Measurements from ENCODE around the gene SNHG17. TPM values are rescaled to one million over a fixed set of nuclear protein-coding genes. Genes with fewer than 3 reads are reported as not detected.

Gene SNHG17
- total and polyA plus RNA-seq, 2 donors (not counting 1 experiment from before 2014, with no cell fraction given) = 49.6 to 78.0 TPM

- ChIA-PET POLR2A (no interaction called here), CTCF (interaction anchor here (6.1 kb wide), 1 partner anchor 16 kb away, joined by 156 read pairs; no protein-coding TSS in a partner anchor)
- Histone ChIP-seq H3K27me3 (replicated peaks in 1 of 4; ENCODE audit: control extremely low read depth in 1 of 4, control insufficient read depth in 3 of 4, insufficient read depth in 4 of 4, low read length in 3 of 4) (no peaks in the 10 kb centered on the region), H3K9ac (ENCODE audit: low read length) (no peak overlapping the region), H4K20me1 (ENCODE audit: control insufficient read depth, insufficient read depth, low read length, poor library complexity, severe bottlenecking) (peaks cover 71% of the 10 kb centered on the region), H3K36me3 (replicated peaks in 1 of 2; ENCODE audit: control extremely low read depth in 1 of 2, control insufficient read depth in 1 of 2, extremely low read depth in 1 of 2, insufficient read depth in 2 of 2, low read length in 1 of 2) (peaks cover 0 to 64% of the 10 kb centered on the region in 2 experiments), H3K4me3 (ENCODE audit: control extremely low read depth in 1 of 5, extremely low read depth in 1 of 5, insufficient read depth in 1 of 5, low read depth in 2 of 5, low read length in 4 of 5) (no peak overlapping the region), H3K27ac (ENCODE audit: low read length in 2 of 2) (no peak overlapping the region), H3K79me2 (ENCODE audit: control insufficient read depth, insufficient read depth, low read length) (peaks cover 44% of the 10 kb centered on the region), H3K4me1 (ENCODE audit: control insufficient read depth in 2 of 2, insufficient read depth in 2 of 2, low read length in 2 of 2) (peaks cover 11 to 13% of the 10 kb centered on the region in 2 donors), H3K4me2 (replicated peaks; ENCODE audit: low read depth, low read length, poor library complexity, severe bottlenecking) (no peak overlapping the region), H2AFZ (ENCODE audit: insufficient read depth, low read depth, low read length, poor library complexity, severe bottlenecking) (no peak overlapping the region), H3K9me3 (ENCODE audit: control extremely low read depth in 1 of 3, control insufficient read depth in 2 of 3, insufficient read depth in 1 of 3, low read length in 2 of 3) (no peaks in the 10 kb centered on the region)
- ATAC-seq (ENCODE audit: low read depth) (no peak), DNase-seq (no peak)
- H3K4me1 Mint-ChIP-seq = peaks cover 27% of the 10 kb centered on the region
- peak overlapping the region; percentile 26 for H3K27ac Mint-ChIP-seq
- no peak overlapping the region for H3K4me3 Mint-ChIP-seq
- no peaks in the 10 kb centered on the region for H3K27me3 Mint-ChIP-seq
- 95% methylated on average over 8 of the region's 8 CpGs for WGBS (ENCODE audit: insufficient coverage)
- H3K9me3 Mint-ChIP-seq (ENCODE audit: insufficient read depth) = no peaks in the 10 kb centered on the region
- intact Hi-C loops (cut with micrococcal nuclease) = no loop called here
- TF ChIP-seq, protein P1, sequence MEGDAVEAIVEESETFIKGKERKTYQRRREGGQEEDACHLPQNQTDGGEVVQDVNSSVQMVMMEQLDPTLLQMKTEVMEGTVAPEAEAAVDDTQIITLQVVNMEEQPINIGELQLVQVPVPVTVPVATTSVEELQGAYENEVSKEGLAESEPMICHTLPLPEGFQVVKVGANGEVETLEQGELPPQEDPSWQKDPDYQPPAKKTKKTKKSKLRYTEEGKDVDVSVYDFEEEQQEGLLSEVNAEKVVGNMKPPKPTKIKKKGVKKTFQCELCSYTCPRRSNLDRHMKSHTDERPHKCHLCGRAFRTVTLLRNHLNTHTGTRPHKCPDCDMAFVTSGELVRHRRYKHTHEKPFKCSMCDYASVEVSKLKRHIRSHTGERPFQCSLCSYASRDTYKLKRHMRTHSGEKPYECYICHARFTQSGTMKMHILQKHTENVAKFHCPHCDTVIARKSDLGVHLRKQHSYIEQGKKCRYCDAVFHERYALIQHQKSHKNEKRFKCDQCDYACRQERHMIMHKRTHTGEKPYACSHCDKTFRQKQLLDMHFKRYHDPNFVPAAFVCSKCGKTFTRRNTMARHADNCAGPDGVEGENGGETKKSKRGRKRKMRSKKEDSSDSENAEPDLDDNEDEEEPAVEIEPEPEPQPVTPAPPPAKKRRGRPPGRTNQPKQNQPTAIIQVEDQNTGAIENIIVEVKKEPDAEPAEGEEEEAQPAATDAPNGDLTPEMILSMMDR (IDR thresholded peaks at IDR 0.05) = no peak
- no peak for TF ChIP-seq EZH2 (IDR thresholded peaks at IDR 0.05; ENCODE audit: borderline replicate concordance, insufficient read depth, low read depth, low read length, poor library complexity, severe bottlenecking)
These were observed 4.3 kb downstream of the SNHG17 start for GRCh38 chr20:38430679-38431325.

- H2AFZ ChIP-seq (ENCODE audit: insufficient read depth, low read depth, low read length, poor library complexity, severe bottlenecking) = no peak overlapping the region
- intact Hi-C loops (cut with micrococcal nuclease) = no loop called here
- H3K27me3 ChIP-seq (replicated peaks in 1 of 4; ENCODE audit: control extremely low read depth in 1 of 4, control insufficient read depth in 3 of 4, insufficient read depth in 4 of 4, low read length in 3 of 4) = no peaks in the 10 kb centered on the region
- TF ChIP-seq, protein P1 (IDR thresholded peaks at IDR 0.05) = no peak
- TF ChIP-seq EZH2 (IDR thresholded peaks at IDR 0.05; ENCODE audit: borderline replicate concordance, insufficient read depth, low read depth, low read length, poor library complexity, severe bottlenecking) = no peak
- no peaks in the 10 kb centered on the region for H3K9me3 ChIP-seq (ENCODE audit: control extremely low read depth in 1 of 3, control insufficient read depth in 2 of 3, insufficient read depth in 1 of 3, low read length in 2 of 3)
- H3K27ac ChIP-seq (ENCODE audit: low read length in 2 of 2) = no peak overlapping the region
- no peak overlapping the region for H3K4me2 ChIP-seq (replicated peaks; ENCODE audit: low read depth, low read length, poor library complexity, severe bottlenecking)
- no peak overlapping the region for H3K9ac ChIP-seq (ENCODE audit: low read length)
- no peak overlapping the region for H3K4me3 ChIP-seq (ENCODE audit: control extremely low read depth in 1 of 5, extremely low read depth in 1 of 5, insufficient read depth in 1 of 5, low read depth in 2 of 5, low read length in 4 of 5)
- no peaks in the 10 kb centered on the region for H3K27me3 Mint-ChIP-seq
- no CpG with 5 or more reads among the region's 3 CpGs for WGBS (ENCODE audit: insufficient coverage)
- no peak overlapping the region for H3K4me3 Mint-ChIP-seq
- peaks cover 6 to 8% of the 10 kb centered on the region in 2 donors for H3K4me1 ChIP-seq (ENCODE audit: control insufficient read depth in 2 of 2, insufficient read depth in 2 of 2, low read length in 2 of 2)
- no peaks in the 10 kb centered on the region for H3K9me3 Mint-ChIP-seq (ENCODE audit: insufficient read depth)
- POLR2A ChIA-PET = no interaction called here
- H3K36me3 ChIP-seq (replicated peaks in 1 of 2; ENCODE audit: control extremely low read depth in 1 of 2, control insufficient read depth in 1 of 2, extremely low read depth in 1 of 2, insufficient read depth in 2 of 2, low read length in 1 of 2) = peaks cover 0 to 78% of the 10 kb centered on the region in 2 experiments
- no peak for ATAC-seq (ENCODE audit: low read depth)
- CTCF ChIA-PET = interaction anchor here (1.2 kb wide), 1 partner anchor 17 kb away, joined by 4 read pairs; no protein-coding TSS in a partner anchor
- H3K79me2 ChIP-seq (ENCODE audit: control insufficient read depth, insufficient read depth, low read length) = peaks cover 39% of the 10 kb centered on the region
- peaks cover 22% of the 10 kb centered on the region for H3K4me1 Mint-ChIP-seq
- peaks cover 83% of the 10 kb centered on the region for H4K20me1 ChIP-seq (ENCODE audit: control insufficient read depth, insufficient read depth, low read length, poor library complexity, severe bottlenecking)
- no peak overlapping the region for H3K27ac Mint-ChIP-seq
- no peak for DNase-seq
These were observed 5.8 kb downstream of the SNHG17 start for GRCh38 chr20:38429301-38429700.

Data from B cell (primary cell).